GM12878 (cell line): ENCODE measurements around the gene ABCF3.

Source experiments
- CTCF ChIP-seq, 3 experiments: IDR thresholded peaks in 2 of 3; conservative IDR thresholded peaks in 1 of 3; 2 replicates each; pipeline ENCODE4 v1.5.1; 2011; ENCODE audit warnings: low read depth in 3 of 3, low read length in 3 of 3, mild to moderate bottlenecking in 3 of 3, control low read depth in 2 of 3, moderate library complexity in 2 of 3, inconsistent platforms in 1 of 3, mixed read lengths in 1 of 3; ENCODE audit not compliant: control insufficient read depth in 2 of 3, insufficient read depth in 1 of 3; ENCODE audit errors: extremely low read depth in 1 of 3
- GABPA ChIP-seq: IDR thresholded peaks from 2 replicates; pipeline ENCODE4 v1.6.1; 2014; ENCODE audit warnings: antibody characterized with exemption, low read depth, mild to moderate bottlenecking, inconsistent platforms
- HCFC1 ChIP-seq: fragments of 150-350 bp; IDR thresholded peaks from 2 replicates; pipeline ENCODE4 v1.6.1; 2014; ENCODE audit warnings: low read length
- JUND ChIP-seq: IDR thresholded peaks from 2 replicates; pipeline ENCODE4 v1.6.1; 2012; ENCODE audit warnings: low read depth, mild to moderate bottlenecking, low read length, improper control_type of control experiment, moderate library complexity
- POLR2A ChIP-seq: IDR thresholded peaks from 2 replicates; pipeline ENCODE4 v1.6.1; 2011; ENCODE audit warnings: low read depth, mild to moderate bottlenecking, low read length
- POLR2AphosphoS5 ChIP-seq: IDR thresholded peaks from 2 replicates; pipeline ENCODE4 v1.6.1; 2011; ENCODE audit warnings: mild to moderate bottlenecking, low read length, inconsistent platforms
- SPI1 ChIP-seq: IDR thresholded peaks from 2 replicates; pipeline ENCODE4 v1.6.1; 2011; ENCODE audit warnings: low read depth, mild to moderate bottlenecking, low read length, moderate library complexity, borderline replicate concordance; ENCODE audit not compliant: insufficient read depth
- SRF ChIP-seq, 2 experiments: IDR thresholded peaks; 2 replicates each; pipeline ENCODE4 v1.6.1; 2011; ENCODE audit warnings: low read depth in 2 of 2, low read length in 2 of 2, mild to moderate bottlenecking in 1 of 2, moderate library complexity in 1 of 2
- SUZ12 ChIP-seq: fragments of 200-600 bp; sonication (generic); IDR thresholded peaks from one replicate; pipeline ENCODE4 v1.6.1; 2018; ENCODE audit warnings: antibody characterized with exemption, mild to moderate bottlenecking; ENCODE audit not compliant: unreplicated experiment
- TAF1 ChIP-seq: IDR thresholded peaks from 2 replicates; pipeline ENCODE4 v1.6.1; 2011; ENCODE audit warnings: mild to moderate bottlenecking, low read depth, low read length, borderline replicate concordance
- ZZZ3 ChIP-seq: IDR thresholded peaks from 2 replicates; pipeline ENCODE4 v1.6.1; 2011; ENCODE audit warnings: low read depth; ENCODE audit not compliant: control insufficient read depth, insufficient read length

GRCh38 chr3:184167786-184168185 is 18.2 kb upstream of the ABCF3 start:
- TF ChIP-seq TAF1 (no peak), HCFC1 (no peak), CTCF (IDR thresholded peaks at IDR 0.05 in 2 of 3, conservative IDR thresholded peaks at IDR 0.05 in 1 of 3; ENCODE audit: control insufficient read depth in 2 of 3, extremely low read depth in 1 of 3, insufficient read depth in 1 of 3, low read depth in 3 of 3, low read length in 3 of 3) (no peak), SPI1 (no peak), ZZZ3 (no peak), GABPA (no peak), JUND (no peak), SUZ12 (no peak), POLR2A (no peak), SRF (IDR thresholded peaks at IDR 0.05; ENCODE audit: low read depth in 2 of 2, low read length in 2 of 2) (no peak), POLR2AphosphoS5 (no peak)
